Left ventricle myocardium inferior (tissue), 1 donor: ENCODE measurements around the gene DYNLRB1. TPM values are rescaled to one million over a fixed set of nuclear protein-coding genes. Genes with fewer than 3 reads are reported as not detected.
"Not testable (repeated sequence)": the region's sequence is repeated elsewhere in the genome, so short reads cannot be mapped to it uniquely, and the experiment has no call there.

ENCODE experiments used
- DNase-seq: peaks from one replicate; pipeline ENCODE4 v3.0.0-alpha.2; 2020
- H3K27ac ChIP-seq: fragments of 200-600 bp; replicated peaks from 2 replicates; pipeline ENCODE4 v1.8.0; 2021
- H3K27me3 ChIP-seq: fragments of 200-600 bp; 2 replicates; pipeline ENCODE4 v1.8.0; 2021; ENCODE audit warnings: low read depth
- H3K36me3 ChIP-seq: fragments of 200-600 bp; 2 replicates; pipeline ENCODE4 v1.8.0; 2021
- H3K4me1 ChIP-seq: fragments of 200-600 bp; 2 replicates; pipeline ENCODE4 v1.8.0; 2021
- H3K4me3 ChIP-seq: fragments of 200-600 bp; 2 replicates; pipeline ENCODE4 v1.8.0; 2021; ENCODE audit warnings: mild to moderate bottlenecking, moderate library complexity
- H3K9me3 ChIP-seq: fragments of 200-600 bp; replicated peaks from 2 replicates; pipeline ENCODE4 v1.8.0; 2021
- intact Hi-C: fragments of 100-400 bp; cut with micrococcal nuclease; formaldehyde crosslinking; loops from one replicate; pipeline ENCODE4 v1.11.0; 2022
- total RNA-seq: library from RNA; stranded (reverse); fragmentation: NEBNext Ultra II Directional; extraction: Animal tissue kit (Norgen Biotek cat#: 25700); gene quantifications from one replicate; pipeline ENCODE4 v1.2.1, GENCODE V29; 2021
- TF ChIP-seq, protein P1 (sequence below): fragments of 200-600 bp; IDR thresholded peaks from 2 replicates; pipeline ENCODE4 v1.8.0; 2021; ENCODE audit warnings: antibody characterized with exemption, mild to moderate bottlenecking, borderline replicate concordance
- donor health status: DM: no; HTN: yes; CAD: no; lungs with severe emphysema.

Gene DYNLRB1
- total RNA-seq, 1 donor from 2014 or later = 166 TPM

DNA sequence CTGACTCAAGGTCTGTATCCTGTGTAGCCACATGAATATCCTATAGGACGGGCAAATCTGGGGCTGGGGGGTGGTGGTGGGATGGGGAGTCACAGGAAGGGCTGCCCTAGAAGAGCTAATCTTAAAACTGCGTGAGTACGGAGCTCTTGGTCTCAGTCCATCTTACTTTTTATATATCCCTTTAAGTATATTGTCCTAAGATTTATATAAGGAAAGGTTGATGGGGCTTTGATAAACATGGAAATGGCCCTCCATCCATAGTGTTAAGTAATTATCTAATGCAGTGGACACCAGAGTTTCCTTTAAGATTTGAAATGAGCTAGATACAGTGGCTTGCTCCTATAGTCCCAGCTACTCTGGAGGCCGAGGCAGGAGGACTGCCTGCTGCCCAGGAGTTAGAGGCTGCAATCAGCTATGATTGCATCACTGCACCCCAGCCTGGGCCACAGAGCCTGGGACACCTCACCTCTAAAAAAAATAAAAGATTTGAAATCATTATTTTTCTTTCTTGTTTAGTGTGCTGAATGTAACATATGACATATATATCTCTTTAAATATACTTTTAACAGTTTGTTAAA lies 24.2 kb upstream of the DYNLRB1 start:
- TF ChIP-seq, protein P1, sequence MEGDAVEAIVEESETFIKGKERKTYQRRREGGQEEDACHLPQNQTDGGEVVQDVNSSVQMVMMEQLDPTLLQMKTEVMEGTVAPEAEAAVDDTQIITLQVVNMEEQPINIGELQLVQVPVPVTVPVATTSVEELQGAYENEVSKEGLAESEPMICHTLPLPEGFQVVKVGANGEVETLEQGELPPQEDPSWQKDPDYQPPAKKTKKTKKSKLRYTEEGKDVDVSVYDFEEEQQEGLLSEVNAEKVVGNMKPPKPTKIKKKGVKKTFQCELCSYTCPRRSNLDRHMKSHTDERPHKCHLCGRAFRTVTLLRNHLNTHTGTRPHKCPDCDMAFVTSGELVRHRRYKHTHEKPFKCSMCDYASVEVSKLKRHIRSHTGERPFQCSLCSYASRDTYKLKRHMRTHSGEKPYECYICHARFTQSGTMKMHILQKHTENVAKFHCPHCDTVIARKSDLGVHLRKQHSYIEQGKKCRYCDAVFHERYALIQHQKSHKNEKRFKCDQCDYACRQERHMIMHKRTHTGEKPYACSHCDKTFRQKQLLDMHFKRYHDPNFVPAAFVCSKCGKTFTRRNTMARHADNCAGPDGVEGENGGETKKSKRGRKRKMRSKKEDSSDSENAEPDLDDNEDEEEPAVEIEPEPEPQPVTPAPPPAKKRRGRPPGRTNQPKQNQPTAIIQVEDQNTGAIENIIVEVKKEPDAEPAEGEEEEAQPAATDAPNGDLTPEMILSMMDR = no peak
- Histone ChIP-seq H3K4me3 (no peak overlapping the region), H3K9me3 (peaks cover 1% of the 10 kb centered on the region), H3K4me1 (no peaks in the 10 kb centered on the region), H3K27me3 (no peaks in the 10 kb centered on the region), H3K27ac (no peak overlapping the region), H3K36me3 (peaks cover 94% of the 10 kb centered on the region)
- intact Hi-C loops = no loop called here
- DNase-seq = no peak

DNA sequence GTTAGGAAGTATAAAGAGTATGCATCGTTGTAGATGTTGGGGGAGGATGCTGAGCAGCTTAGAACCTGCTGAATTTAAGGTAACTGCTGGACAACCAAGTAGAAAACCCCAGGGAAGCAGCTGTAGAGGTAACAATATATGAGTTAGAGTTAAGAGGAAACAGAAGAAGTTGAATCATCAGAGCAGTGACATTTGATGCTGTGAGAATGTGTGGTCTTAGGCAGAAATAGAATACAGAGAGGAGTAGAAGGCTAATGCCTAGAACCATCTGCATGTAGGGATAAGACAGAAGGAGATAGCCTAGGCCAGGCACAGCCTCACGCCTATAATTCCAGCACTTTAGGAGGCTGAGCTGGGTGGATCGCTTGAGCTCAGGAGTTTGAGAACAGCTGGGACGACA lies 22.6 kb upstream of the DYNLRB1 start:
- H3K4me1 ChIP-seq = no peaks in the 10 kb centered on the region
- intact Hi-C loops = no loop called here
- DNase-seq = no peak
- H3K36me3 ChIP-seq = peaks cover 93% of the 10 kb centered on the region
- H3K27me3 ChIP-seq = no peaks in the 10 kb centered on the region
- no peak overlapping the region for H3K4me3 ChIP-seq
- H3K9me3 ChIP-seq = peaks cover 18% of the 10 kb centered on the region
- no peak overlapping the region for H3K27ac ChIP-seq
- TF ChIP-seq, protein P1 = no peak

DNA sequence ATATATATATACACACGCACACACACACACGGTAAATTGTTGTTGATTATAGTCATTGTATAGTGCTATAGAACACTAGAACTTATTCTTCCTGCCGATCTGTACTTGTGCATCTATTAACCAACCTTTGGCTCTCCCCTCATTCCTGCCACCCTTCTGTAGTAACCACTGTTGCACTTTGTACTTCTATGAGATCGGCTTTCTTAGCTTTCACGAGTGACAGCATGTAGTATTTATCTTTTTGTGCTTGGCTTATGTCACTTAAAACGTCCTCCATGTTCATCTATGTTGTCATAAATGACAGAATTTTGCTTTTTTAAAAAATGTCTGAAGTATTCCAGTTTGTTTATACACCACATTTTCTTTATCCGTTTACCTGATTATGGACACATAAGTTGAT lies 20.9 kb upstream of the DYNLRB1 start:
- no peak for DNase-seq
- H3K9me3 ChIP-seq = peaks cover 25% of the 10 kb centered on the region
- TF ChIP-seq, protein P1 = no peak
- H3K36me3 ChIP-seq = peaks cover 84% of the 10 kb centered on the region
- no peaks in the 10 kb centered on the region for H3K27me3 ChIP-seq
- intact Hi-C loops = no loop called here
- H3K4me3 ChIP-seq = no peak overlapping the region
- no peak overlapping the region for H3K27ac ChIP-seq
- H3K4me1 ChIP-seq = no peaks in the 10 kb centered on the region

DNA sequence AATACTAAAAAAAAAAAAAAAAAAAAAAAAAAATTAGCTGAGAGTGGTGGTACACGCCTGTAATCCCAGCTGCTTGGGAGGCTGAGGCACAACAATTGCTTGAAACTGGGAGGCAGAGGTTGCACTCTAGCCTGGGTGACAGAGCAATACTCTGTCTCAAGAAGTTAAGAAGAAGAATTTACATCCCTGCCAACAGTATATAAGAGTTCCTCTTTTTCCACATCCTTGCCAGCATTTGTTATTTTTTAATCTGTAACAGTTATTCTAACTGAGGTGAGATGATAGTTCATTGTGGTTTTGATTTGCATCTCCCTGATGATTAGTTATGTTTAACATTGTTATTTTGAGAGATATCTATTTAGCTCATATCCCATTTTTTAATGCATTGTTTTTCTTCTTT lies 20.3 kb upstream of the DYNLRB1 start:
- H3K9me3 ChIP-seq = peaks cover 31% of the 10 kb centered on the region
- no peaks in the 10 kb centered on the region for H3K4me1 ChIP-seq
- peaks cover 84% of the 10 kb centered on the region for H3K36me3 ChIP-seq
- H3K27me3 ChIP-seq = no peaks in the 10 kb centered on the region
- no peak overlapping the region for H3K4me3 ChIP-seq
- H3K27ac ChIP-seq = no peak overlapping the region
- intact Hi-C loops = no loop called here
- DNase-seq = no peak
- TF ChIP-seq, protein P1 = no peak

DNA sequence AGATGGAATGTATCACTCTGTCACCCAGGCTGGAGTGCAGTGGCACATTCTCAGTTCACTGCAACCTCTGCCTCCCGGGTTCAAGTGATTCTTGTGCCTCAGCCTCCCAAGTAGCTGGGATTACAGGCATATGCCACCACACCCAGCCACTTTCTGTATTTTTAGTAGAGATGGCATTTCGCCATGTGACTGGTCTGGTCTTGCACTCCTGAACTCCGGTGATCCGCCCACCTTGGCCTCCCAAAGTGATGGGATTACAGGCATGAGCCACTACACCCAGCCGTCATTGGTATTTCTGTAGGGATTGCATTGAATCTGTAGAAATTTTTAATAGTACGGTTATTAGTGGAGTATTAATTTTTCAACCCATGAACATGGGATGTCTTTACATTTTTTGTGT lies 18.6 kb upstream of the DYNLRB1 start:
- H3K4me1 ChIP-seq, H3K27me3 ChIP-seq, DNase-seq, H3K27ac ChIP-seq, intact Hi-C loops, H3K4me3 ChIP-seq: not testable (repeated sequence)
- H3K36me3 ChIP-seq = peaks cover 75% of the 10 kb centered on the region
- H3K9me3 ChIP-seq = peaks cover 35% of the 10 kb centered on the region

DNA sequence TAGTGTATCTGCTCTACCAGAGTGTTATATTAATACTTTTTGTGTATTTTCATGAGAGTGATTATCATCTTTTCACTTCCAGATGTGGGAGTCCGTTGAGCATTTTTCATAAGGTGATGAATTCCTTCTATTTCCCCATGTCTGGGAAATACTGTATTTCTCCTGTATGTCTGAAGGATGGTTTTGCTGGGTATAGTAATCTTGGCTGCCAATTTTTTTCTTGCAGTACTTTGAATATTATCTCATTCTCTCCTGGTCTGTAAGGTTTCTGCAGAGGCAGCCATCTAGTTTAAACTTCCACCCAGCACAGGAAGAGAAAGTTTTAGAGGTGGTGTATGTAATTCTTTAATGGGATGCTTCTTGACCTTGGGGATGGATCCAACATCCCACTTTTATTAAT lies 15.4 kb upstream of the DYNLRB1 start:
- Histone ChIP-seq H3K4me3 (no peak overlapping the region), H3K36me3 (peaks cover 61% of the 10 kb centered on the region), H3K27me3 (no peaks in the 10 kb centered on the region), H3K4me1 (no peaks in the 10 kb centered on the region), H3K27ac (no peak overlapping the region), H3K9me3 (peaks cover 35% of the 10 kb centered on the region)
- TF ChIP-seq, protein P1 = no peak
- intact Hi-C loops = no loop called here
- no peak for DNase-seq
